ENCODE results near the gene CAPN13. TPM values are rescaled to one million over a fixed set of nuclear protein-coding genes. Genes with fewer than 3 reads are reported as not detected.
A peak's percentile ranks its signal among the peaks of the same experiment; 100 is the strongest.

CAPN13 gene
- total and polyA plus RNA-seq, 8 donors, result 6.4 to 93.3 (median 44.3) TPM

DNA sequence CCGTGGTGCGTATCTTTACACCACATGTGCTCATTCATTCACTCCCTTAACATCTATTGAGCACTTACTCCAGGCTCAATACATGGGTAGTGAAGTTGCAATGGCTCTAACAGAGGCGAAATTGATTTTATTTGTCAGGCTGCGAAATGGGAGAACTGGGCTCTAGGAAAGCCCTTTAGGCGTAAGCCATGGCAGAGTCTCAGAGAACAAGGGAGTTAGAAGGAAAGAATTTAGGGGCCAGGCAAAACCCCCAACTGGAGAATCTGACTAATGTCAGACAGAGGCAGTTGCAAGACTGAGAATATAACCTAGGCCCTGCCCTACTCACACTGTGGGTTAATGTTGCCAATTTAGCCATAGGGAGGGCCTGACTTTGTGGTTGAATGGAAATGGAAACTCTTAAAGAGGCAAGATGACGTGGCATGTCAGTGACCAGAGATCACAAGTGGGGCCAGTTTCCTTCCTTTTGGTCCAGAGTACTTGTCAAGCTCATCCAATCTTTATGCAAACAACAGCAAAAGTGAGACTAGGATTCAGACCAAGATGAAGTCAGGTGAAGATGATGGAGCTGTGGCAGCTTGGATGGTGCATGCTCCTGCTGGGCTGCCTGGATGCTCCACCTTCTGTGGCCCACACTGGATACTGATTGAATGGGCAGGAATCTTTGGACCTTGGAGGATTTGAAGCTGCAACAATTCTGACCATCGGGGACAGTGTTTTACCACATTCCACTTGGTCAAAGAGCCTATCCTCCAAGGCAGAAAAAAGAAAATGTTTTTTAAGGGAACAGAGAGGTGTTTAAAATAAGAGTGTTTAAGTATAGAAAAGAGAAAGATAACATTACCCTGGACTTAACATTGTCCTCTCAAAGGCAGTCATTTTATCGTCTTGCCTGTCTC, 92.2 kb downstream of the CAPN13 start:
- DNase-seq, result peak in 1 of 2 donors; percentile 21
- Histone ChIP-seq H3K9me3 (no peaks in the 10 kb centered on the region), H3K27me3 (no peaks in the 10 kb centered on the region), H3K36me3 (no peaks in the 10 kb centered on the region), H3K4me1 (no peaks in the 10 kb centered on the region), H3K27ac (no peak overlapping the region), H3K4me3 (no peak overlapping the region)
- no peak for TF ChIP-seq POLR2A (IDR thresholded peaks at IDR 0.05)
- no peak for TF ChIP-seq EP300 (IDR thresholded peaks at IDR 0.05)
- TF ChIP-seq CTCF (IDR thresholded peaks at IDR 0.05), result no peak
- TF ChIP-seq POLR2AphosphoS5 (IDR thresholded peaks at IDR 0.05), result no peak
- 77 to 86% (median 82%) methylated on average over 6 to 8 of the region's 8 CpGs for WGBS, 5 donors
- intact Hi-C loops (cut with DNase I; ENCODE audit: low total_unique reads), result loop anchor here (5.0 to 10.0 kb wide), 2 partner anchors 452 to 620 kb away; no protein-coding TSS in a partner anchor

DNA sequence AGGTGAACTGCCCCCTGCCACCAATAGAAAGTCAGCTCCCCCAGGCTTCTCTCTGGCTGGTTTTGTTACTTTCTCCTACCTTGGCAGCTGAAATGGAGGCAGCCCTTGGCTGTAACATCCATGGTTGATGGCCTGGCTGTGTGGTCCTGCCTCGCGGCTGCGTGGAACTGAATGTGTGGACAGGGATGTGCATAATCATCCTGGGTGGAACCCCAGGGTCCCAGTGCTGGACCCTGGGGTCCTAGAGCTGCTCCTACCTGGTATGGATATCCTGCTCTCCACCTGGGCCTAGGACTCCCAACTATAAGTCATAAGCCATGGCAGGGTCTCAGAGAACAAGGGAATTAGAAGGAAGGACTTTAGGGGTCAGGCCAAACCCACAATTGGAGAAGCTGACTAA, 93.5 kb downstream of the CAPN13 start:
- Histone ChIP-seq H3K36me3 (no peaks in the 10 kb centered on the region), H3K4me3 (no peak overlapping the region), H3K27me3 (no peaks in the 10 kb centered on the region), H3K9me3 (no peaks in the 10 kb centered on the region), H3K27ac (no peak overlapping the region), H3K4me1 (no peaks in the 10 kb centered on the region)
- intact Hi-C loops (cut with DNase I; ENCODE audit: low total_unique reads), result loop anchor here (5.0 to 10.0 kb wide), 2 partner anchors 454 to 621 kb away; no protein-coding TSS in a partner anchor
- 90 to 100% (median 99%) methylated on average over 3 of the region's 3 CpGs for WGBS, 5 donors
- peak in 1 of 2 donors; percentile 24 for DNase-seq
- no peak for TF ChIP-seq POLR2A (IDR thresholded peaks at IDR 0.05)
- no peak for TF ChIP-seq POLR2AphosphoS5 (IDR thresholded peaks at IDR 0.05)
- TF ChIP-seq CTCF (IDR thresholded peaks at IDR 0.05), result no peak
- no peak for TF ChIP-seq EP300 (IDR thresholded peaks at IDR 0.05)

GRCh38 chr2:30711646-30712085, 95.6 kb downstream of the CAPN13 start:
- intact Hi-C loops (cut with DNase I; ENCODE audit: low total_unique reads), result loop anchor here (5.0 to 10.0 kb wide), 2 partner anchors 456 to 623 kb away; no protein-coding TSS in a partner anchor
- WGBS, 5 donors, result 19 to 32% (median 26%) methylated on average over 4 of the region's 4 CpGs
- H3K4me1 ChIP-seq, result peaks cover 0 to 6% (median 3%) of the 10 kb centered on the region in 4 donors

More at GRCh38 chr2:30711646-30712085, 95.6 kb downstream of the CAPN13 start:
- no peak overlapping the region for H3K27ac ChIP-seq
- no peaks in the 10 kb centered on the region for H3K9me3 ChIP-seq
- DNase-seq, result peak; percentile 88 to 93
- no peaks in the 10 kb centered on the region for H3K27me3 ChIP-seq
- H3K36me3 ChIP-seq, result no peaks in the 10 kb centered on the region
- no peak overlapping the region for H3K4me3 ChIP-seq
- TF ChIP-seq POLR2AphosphoS5 (IDR thresholded peaks at IDR 0.05), result peak in 1 of 3 donors; percentile 65
- TF ChIP-seq POLR2A (IDR thresholded peaks at IDR 0.05), result no peak
- peak in 5 of 7 experiments; percentile 92 to 100 (median 98) for TF ChIP-seq CTCF (IDR thresholded peaks at IDR 0.05)

Measured in stomach (tissue), 9 donors.